GM12864 (cell line): ENCODE results near the gene KIF16B.
"Not testable (repeated sequence)": the region's sequence is repeated elsewhere in the genome, so short reads cannot be mapped to it uniquely, and the experiment has no call there.

Experiments
- DNase-seq: peaks from one replicate; pipeline ENCODE4 v3.0.0-alpha.2; 2011; ENCODE audit warnings: low read depth
- H3K4me3 ChIP-seq: 2 replicates; pipeline ENCODE4 v1.5.1; 2011; ENCODE audit warnings: mild to moderate bottlenecking, low read depth, low read length, control low read depth
- CTCF ChIP-seq: IDR thresholded peaks from 2 replicates; pipeline ENCODE4 v1.5.1; 2011; ENCODE audit warnings: low read depth, mild to moderate bottlenecking, moderate library complexity, low read length, control low read depth, inconsistent platforms; ENCODE audit errors: missing control alignments

KIF16B gene

GRCh38 chr20:16446991-16447390 lies 126.3 kb downstream of the KIF16B start:
- no peak for TF ChIP-seq CTCF
- no peak overlapping the region for H3K4me3 ChIP-seq
- DNase-seq = no peak

- no peak for DNase-seq
- no peak overlapping the region for H3K4me3 ChIP-seq
- TF ChIP-seq CTCF = no peak
Measured at GRCh38 chr20:16446246-16446645, 127.0 kb downstream of the KIF16B start.

- no peak for DNase-seq
- no peak overlapping the region for H3K4me3 ChIP-seq
- TF ChIP-seq CTCF = no peak
Measured at GRCh38 chr20:16445482-16445881, 127.8 kb downstream of the KIF16B start.

DNA sequence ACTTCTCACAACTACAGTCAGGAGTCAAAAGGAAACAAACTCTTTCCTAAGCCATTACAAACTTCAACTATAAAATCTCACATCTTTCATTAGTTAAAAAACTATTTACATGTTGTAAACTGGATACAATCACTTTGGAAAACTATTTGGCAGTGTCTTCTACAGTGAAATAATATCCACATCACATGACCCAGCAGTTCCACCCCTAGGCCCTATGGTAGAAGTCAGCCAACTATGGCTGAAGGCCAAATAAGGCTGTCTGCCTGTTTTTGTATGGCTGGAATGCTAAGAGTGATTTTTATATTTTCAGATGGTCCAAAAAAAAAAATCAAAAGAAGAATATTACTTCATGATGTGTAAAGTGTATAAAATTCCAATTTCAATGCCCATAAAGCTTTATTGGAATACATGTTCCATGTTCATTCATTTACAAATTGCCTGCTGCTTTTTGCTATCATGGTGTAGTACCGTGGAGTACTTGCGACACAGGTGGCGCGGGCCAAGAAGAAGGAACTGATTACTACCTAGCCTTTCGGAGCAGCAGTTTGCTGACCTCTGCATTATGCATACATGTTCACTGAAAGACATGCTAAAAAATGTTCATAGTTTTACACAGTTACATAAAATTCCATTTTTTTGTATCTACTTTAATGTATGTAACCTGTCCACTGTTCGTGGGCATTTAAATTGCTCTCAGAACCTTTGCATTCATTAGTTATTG lies 129.0 kb downstream of the KIF16B start:
- no peak for TF ChIP-seq CTCF
- no peak for DNase-seq
- H3K4me3 ChIP-seq = no peak overlapping the region

DNA sequence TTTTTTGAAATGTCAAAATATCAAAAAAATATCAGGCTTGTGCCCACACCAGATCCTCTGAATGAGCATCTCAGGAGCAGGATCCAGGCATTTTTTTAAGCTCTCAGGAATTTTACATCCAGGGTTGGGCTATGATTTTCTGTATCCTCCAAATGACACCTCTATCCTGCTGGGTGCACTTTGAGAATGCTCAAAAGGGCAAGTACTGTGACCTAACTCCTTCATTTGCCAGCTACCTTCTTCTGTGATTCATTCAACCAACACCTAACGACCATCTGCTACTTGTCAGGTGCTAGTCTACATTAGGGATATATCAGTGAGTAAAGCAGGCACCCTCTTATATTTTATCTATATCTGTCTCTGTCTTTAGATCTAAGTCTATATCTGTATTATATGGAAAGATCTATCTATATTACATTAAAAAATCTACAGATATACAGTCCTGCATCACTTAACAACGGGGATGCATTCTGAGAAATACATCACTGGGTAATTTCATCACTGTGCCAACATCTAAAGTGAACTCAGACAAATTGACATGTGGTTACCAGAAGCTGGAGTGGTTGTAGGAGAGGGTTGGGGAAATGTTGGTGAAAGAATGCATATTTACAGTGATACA lies 131.6 kb downstream of the KIF16B start:
- no peak for TF ChIP-seq CTCF
- no peak overlapping the region for H3K4me3 ChIP-seq
- no peak for DNase-seq

DNA sequence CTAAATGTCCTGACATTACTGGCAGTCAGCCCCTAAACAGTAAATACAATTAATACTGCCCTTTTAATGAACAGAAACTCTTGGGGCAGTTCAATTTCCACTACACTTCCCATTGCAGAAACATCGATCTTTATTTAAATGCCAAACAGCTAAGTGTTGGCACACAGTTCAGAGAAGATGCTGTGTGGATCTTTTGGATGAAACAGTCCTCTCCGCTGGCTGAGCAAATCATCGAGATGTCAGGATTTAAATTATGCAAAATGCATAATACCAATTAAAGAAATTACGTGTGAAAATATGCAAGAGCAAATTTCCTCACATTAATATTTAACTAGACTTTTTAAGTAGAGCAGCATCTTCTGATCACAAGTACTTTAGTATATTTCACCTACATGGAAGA lies 132.6 kb downstream of the KIF16B start:
- no peak for DNase-seq
- TF ChIP-seq CTCF = no peak
- H3K4me3 ChIP-seq = no peak overlapping the region

DNA sequence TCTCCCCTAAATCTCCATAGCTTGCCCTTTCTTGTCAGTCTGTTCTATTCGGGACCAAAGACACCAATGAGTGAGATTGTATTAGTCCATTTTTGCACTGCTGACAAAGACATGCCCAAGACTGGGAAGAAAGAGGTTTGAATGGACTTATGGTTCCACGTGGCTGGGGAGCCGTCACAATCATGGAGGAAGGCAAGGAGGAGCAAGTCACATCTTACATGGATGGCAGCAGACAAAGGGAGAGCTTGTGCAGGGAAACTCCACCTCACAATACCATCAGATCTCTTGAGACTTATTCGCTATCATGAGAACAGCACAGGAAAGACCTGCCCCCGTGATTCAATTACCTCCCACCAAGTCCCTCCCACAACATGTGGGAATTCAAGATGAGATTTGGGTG lies 133.7 kb downstream of the KIF16B start:
- not testable (repeated sequence) for H3K4me3 ChIP-seq, DNase-seq
